ENCODE data around the gene FAM107A.

DNA sequence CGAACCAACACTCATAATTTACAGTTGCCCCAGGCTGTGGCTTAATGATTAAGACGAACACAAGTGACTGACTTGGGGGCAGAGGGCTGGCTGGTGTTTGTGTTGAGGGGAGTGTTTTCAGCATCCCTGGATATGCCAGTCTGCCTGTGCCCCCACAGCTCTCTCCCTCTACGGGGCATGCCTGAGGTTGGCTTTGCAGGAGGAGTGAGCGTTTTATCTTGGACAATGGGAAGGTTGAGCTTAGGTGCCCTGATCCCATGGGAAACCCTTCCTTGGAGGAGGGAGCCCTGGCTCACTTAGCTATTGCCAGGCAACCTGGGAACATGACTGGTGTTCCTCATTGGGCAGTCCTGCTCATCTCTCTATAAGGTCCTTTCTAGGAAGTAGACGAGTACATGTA is 17.6 kb downstream of the FAM107A start:
- TF ChIP-seq, protein P1, sequence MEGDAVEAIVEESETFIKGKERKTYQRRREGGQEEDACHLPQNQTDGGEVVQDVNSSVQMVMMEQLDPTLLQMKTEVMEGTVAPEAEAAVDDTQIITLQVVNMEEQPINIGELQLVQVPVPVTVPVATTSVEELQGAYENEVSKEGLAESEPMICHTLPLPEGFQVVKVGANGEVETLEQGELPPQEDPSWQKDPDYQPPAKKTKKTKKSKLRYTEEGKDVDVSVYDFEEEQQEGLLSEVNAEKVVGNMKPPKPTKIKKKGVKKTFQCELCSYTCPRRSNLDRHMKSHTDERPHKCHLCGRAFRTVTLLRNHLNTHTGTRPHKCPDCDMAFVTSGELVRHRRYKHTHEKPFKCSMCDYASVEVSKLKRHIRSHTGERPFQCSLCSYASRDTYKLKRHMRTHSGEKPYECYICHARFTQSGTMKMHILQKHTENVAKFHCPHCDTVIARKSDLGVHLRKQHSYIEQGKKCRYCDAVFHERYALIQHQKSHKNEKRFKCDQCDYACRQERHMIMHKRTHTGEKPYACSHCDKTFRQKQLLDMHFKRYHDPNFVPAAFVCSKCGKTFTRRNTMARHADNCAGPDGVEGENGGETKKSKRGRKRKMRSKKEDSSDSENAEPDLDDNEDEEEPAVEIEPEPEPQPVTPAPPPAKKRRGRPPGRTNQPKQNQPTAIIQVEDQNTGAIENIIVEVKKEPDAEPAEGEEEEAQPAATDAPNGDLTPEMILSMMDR (conservative IDR thresholded peaks at IDR 0.05; ENCODE audit: low read length): no peak
- no peak for TF ChIP-seq EZH2phosphoT487 (IDR thresholded peaks at IDR 0.05; ENCODE audit: borderline replicate concordance)

All from Loucy (cell line).